Lung (tissue), 12 donors: ENCODE measurements around the gene SCD5. TPM values are rescaled to one million over a fixed set of nuclear protein-coding genes. Genes with fewer than 3 reads are reported as not detected.

Experiments
- ATAC-seq: fragments of 200-7000 bp; cut with Tn5 transposase; one replicate; pipeline ENCODE4 v1.9.1; 2020; ENCODE audit warnings: moderate number of reproducible peaks; ENCODE audit not compliant: insufficient read depth, low FRiP score
- DNase-seq, 3 donors: peaks; one replicate each; pipeline ENCODE4 v3.0.0-alpha.2; 2013 to 2017
- H3K27ac ChIP-seq, 2 donors: one replicate each; pipeline ENCODE4 v1.5.1; 2013; ENCODE audit warnings: mild to moderate bottlenecking in 2 of 2, moderate library complexity in 2 of 2, control low read depth in 1 of 2, inconsistent platforms in 1 of 2, low read depth in 1 of 2, low read length in 1 of 2
- H3K27me3 ChIP-seq, 3 donors: one replicate each; pipeline ENCODE4 v1.5.1; 2013; ENCODE audit warnings: low read length in 2 of 3; ENCODE audit not compliant: control insufficient read depth in 3 of 3, insufficient read depth in 3 of 3
- H3K36me3 ChIP-seq, 4 donors: one replicate each; pipeline ENCODE4 v1.5.1; 2013; ENCODE audit warnings: low read length in 4 of 4, mild to moderate bottlenecking in 1 of 4, moderate library complexity in 1 of 4; ENCODE audit not compliant: control insufficient read depth in 4 of 4, insufficient read depth in 4 of 4
- H3K4me1 ChIP-seq, 5 donors: one replicate each; pipeline ENCODE4 v1.5.1; 2013; ENCODE audit warnings: low read length in 5 of 5, mild to moderate bottlenecking in 2 of 5, moderate library complexity in 1 of 5; ENCODE audit not compliant: control insufficient read depth in 5 of 5, insufficient read depth in 5 of 5
- H3K4me3 ChIP-seq: one replicate; pipeline ENCODE4 v1.5.1; 2013; ENCODE audit warnings: mild to moderate bottlenecking, control low read depth, moderate library complexity
- H3K9ac ChIP-seq, 2 donors: one replicate each; pipeline ENCODE4 v1.5.1; 2013; ENCODE audit warnings: low read length in 2 of 2, control low read depth in 1 of 2; ENCODE audit not compliant: insufficient read depth in 1 of 2
- H3K9me3 ChIP-seq, 4 donors: one replicate each; pipeline ENCODE4 v1.5.1; 2013; ENCODE audit warnings: low read length in 3 of 4, mild to moderate bottlenecking in 1 of 4, moderate library complexity in 1 of 4; ENCODE audit not compliant: control insufficient read depth in 4 of 4, insufficient read depth in 3 of 4
- WGBS, 2 donors: extraction: QIAGEN DNeasy Blood & Tissue Kit; methylation state at CpG; one replicate each; pipeline ENCODE4 v1.1.7; 2013; 5-methylcytosine and 5-hydroxymethylcytosine counted together
- polyA plus RNA-seq, 2 donors: library from polyadenylated mRNA; stranded (reverse); fragments of 200-250 nt; gene quantifications; one replicate each; pipeline ENCODE4 v1.2.1, GENCODE V29; 2013
- total RNA-seq, 2 donors: library from RNA; depleted of rRNA in 1 of 2; stranded (reverse); fragments of >200 nt in 1 of 2; gene quantifications; one replicate each; pipeline ENCODE4 v1.2.1, GENCODE V29; 2014 to 2021
- TF ChIP-seq, protein P1 (sequence below): IDR thresholded peaks from 2 replicates; pipeline ENCODE4 v1.5.1; 2012; ENCODE audit warnings: mild to moderate bottlenecking; ENCODE audit errors: control extremely low read depth, extremely low read depth
- donor health status: control.
- donor health status: control.
- donor health status: Bipolar disorder and iron deficiency.
- donor health status: healthy.
- donor health status: DM: yes; HTN: yes; CAD: no.

SCD5 gene
- total and polyA plus RNA-seq, 4 donors: 5.0 to 22.6 (median 13.8) TPM

DNA sequence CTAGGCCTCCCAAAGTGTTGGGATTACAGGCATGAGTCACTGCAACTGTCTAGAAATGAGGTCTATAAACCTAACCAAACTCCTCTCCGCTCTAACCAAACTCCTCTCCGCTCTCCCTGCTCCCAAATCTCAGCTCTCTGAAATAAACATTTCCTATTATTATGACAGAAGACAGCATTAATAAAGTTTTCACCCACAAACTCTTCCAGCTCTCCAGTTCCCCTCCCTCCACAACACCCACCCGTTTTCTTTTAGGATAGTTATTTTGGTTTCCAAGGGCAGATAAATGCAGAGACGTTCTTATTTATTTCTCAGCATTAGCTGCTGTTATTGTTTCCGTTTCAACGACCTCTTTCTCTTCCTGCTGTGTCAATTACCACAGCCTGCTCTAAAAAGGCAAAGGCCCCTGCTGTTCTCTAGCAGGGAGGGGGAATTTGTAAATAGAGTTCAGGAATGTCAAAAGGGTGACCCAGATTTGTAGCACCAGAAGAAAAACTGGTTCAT, 13.3 kb upstream of the SCD5 start:
- H3K27me3 ChIP-seq: no peaks in the 10 kb centered on the region
- no peak overlapping the region for H3K27ac ChIP-seq
- WGBS, 2 donors: 21 to 29% methylated on average over 6 of the region's 6 CpGs
- DNase-seq (peak in 2 of 3 donors; percentile 75 to 80), ATAC-seq (peak; percentile 5)
- peaks cover 0 to 2% (median under 1%) of the 10 kb centered on the region in 4 donors for H3K36me3 ChIP-seq
- TF ChIP-seq, protein P1, sequence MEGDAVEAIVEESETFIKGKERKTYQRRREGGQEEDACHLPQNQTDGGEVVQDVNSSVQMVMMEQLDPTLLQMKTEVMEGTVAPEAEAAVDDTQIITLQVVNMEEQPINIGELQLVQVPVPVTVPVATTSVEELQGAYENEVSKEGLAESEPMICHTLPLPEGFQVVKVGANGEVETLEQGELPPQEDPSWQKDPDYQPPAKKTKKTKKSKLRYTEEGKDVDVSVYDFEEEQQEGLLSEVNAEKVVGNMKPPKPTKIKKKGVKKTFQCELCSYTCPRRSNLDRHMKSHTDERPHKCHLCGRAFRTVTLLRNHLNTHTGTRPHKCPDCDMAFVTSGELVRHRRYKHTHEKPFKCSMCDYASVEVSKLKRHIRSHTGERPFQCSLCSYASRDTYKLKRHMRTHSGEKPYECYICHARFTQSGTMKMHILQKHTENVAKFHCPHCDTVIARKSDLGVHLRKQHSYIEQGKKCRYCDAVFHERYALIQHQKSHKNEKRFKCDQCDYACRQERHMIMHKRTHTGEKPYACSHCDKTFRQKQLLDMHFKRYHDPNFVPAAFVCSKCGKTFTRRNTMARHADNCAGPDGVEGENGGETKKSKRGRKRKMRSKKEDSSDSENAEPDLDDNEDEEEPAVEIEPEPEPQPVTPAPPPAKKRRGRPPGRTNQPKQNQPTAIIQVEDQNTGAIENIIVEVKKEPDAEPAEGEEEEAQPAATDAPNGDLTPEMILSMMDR: no peak
- peaks cover 0 to 8% (median 1%) of the 10 kb centered on the region in 5 donors for H3K4me1 ChIP-seq
- H3K9me3 ChIP-seq: no peaks in the 10 kb centered on the region
- H3K9ac ChIP-seq: peak overlapping the region in 1 of 2 donors; percentile 49
- no peak overlapping the region for H3K4me3 ChIP-seq

DNA sequence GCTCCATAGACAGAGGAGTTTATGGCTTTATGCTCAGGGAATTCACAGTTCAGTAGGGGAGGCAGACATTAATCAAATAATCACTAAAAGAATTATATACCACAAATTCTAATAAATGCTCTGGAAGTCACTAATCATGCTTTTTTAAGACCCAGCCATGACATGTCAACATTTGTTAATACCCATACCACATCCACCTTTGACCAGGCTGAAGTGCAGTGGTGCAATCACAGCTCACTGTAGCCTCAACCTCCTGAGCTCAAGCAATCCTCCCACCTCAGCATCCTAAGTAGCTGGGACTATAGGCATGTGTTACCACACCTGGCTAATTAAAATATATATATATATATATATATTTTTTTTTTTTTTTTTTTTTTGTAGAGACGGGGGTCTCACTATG, 12.8 kb upstream of the SCD5 start:
- WGBS, 2 donors: 50% methylated on average over 1 of the region's 1 CpG
- Histone ChIP-seq H3K9me3 (no peaks in the 10 kb centered on the region), H3K27ac (no peak overlapping the region), H3K27me3 (no peaks in the 10 kb centered on the region), H3K4me1 (peaks cover 0 to 8% (median 1%) of the 10 kb centered on the region in 5 donors), H3K4me3 (no peak overlapping the region), H3K9ac (no peak overlapping the region), H3K36me3 (no peaks in the 10 kb centered on the region)
- DNase-seq (no peak), ATAC-seq (no peak)
- TF ChIP-seq, protein P1: no peak

DNA sequence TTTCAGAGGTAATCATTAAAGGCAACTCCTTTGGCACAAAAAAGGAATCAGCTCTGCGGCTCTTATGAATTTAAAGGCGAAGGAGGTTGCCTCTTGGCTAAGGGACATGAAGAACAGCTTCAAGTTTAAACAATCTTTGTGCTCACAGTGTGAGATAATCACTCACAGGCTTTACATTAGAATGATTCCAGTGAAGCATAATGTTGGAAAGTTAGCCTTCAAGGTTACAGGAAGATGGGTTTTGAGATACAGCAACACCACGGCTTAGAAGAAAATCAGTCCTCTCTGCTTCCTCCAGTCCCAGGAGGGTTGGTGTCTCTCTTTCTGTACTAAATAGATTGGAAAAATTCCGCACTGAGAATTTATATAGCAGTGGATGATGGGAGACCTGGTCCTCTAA, 11.6 kb upstream of the SCD5 start:
- Histone ChIP-seq H3K9me3 (no peaks in the 10 kb centered on the region), H3K36me3 (no peaks in the 10 kb centered on the region), H3K9ac (no peak overlapping the region), H3K27ac (no peak overlapping the region), H3K27me3 (no peaks in the 10 kb centered on the region), H3K4me1 (peaks cover 0 to 8% (median 1%) of the 10 kb centered on the region in 5 donors), H3K4me3 (no peak overlapping the region)
- ATAC-seq (no peak), DNase-seq (peak in 1 of 3 donors; percentile 34)
- TF ChIP-seq, protein P1: no peak
- 69 to 76% methylated on average over 4 of the region's 4 CpGs for WGBS, 2 donors

DNA sequence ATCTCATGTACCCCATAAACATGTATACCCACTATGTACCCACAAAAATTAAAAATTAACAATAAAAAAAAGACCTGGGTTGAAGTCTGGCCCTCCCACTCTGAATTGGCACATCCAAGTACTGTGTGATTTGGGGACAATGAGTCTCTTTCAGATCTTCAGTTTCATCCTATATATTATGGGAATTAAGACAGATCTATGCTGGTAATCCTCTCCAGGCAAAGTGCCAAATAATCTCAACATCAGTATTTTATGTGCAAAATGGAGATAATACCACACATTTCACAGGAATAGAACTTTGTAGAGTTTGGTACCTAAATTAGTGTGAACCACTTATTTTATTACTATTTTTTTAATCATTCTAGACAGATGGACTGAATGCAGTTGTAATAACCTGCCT, 11.0 kb upstream of the SCD5 start:
- H3K4me3 ChIP-seq: no peak overlapping the region
- H3K9me3 ChIP-seq: no peaks in the 10 kb centered on the region
- no peaks in the 10 kb centered on the region for H3K36me3 ChIP-seq
- ATAC-seq: no peak
- H3K27me3 ChIP-seq: no peaks in the 10 kb centered on the region
- H3K27ac ChIP-seq: no peak overlapping the region
- no peak overlapping the region for H3K9ac ChIP-seq
- TF ChIP-seq, protein P1: no peak
- DNase-seq: no peak
- H3K4me1 ChIP-seq: peaks cover 0 to 8% (median 1%) of the 10 kb centered on the region in 5 donors
